Body of pancreas (tissue), 4 donors: ENCODE results near the gene TP53BP1. TPM values are rescaled to one million over a fixed set of nuclear protein-coding genes. Genes with fewer than 3 reads are reported as not detected.
A peak's percentile ranks its signal among the peaks of the same experiment; 100 is the strongest.

ENCODE experiments used
- ATAC-seq: fragments of 150-250 bp; one replicate; pipeline ENCODE4 v1.9.1; 2016
- DNase-seq, 4 donors: peaks; one replicate each; pipeline ENCODE4 v3.0.0-alpha.2; 2019
- H3K27ac ChIP-seq, 4 donors: fragments of 200-600 bp; sonication (generic); 1 replicate in 3 of 4; 2 replicates in 1 of 4; pipeline versions ENCODE4 v1.5.1 to v1.6.1; 2016 to 2019; ENCODE audit warnings: mild to moderate bottlenecking in 1 of 4, mixed read lengths in 1 of 4, moderate library complexity in 1 of 4
- H3K27me3 ChIP-seq, 2 donors: fragments of 200-600 bp; sonication (generic); one replicate each; pipeline ENCODE4 v1.6.0; 2016; ENCODE audit warnings: mild to moderate bottlenecking in 1 of 2
- H3K36me3 ChIP-seq, 2 donors: fragments of 200-600 bp; sonication (generic); replicated peaks in 1 of 2; 2 replicates each; pipeline ENCODE4 v1.5.1; 2016; ENCODE audit warnings: low read depth in 2 of 2; ENCODE audit not compliant: insufficient read depth in 1 of 2
- H3K4me1 ChIP-seq: fragments of 200-600 bp; sonication (generic); one replicate; pipeline ENCODE4 v1.6.0; 2016
- H3K4me3 ChIP-seq, 2 donors: fragments of 200-600 bp; sonication (generic); 1 replicate in 1 of 2; 2 replicates in 1 of 2; pipeline ENCODE4 v1.5.1; 2016 to 2019
- H3K9me3 ChIP-seq, 3 donors: fragments of 200-600 bp; sonication (generic); 1 replicate in 2 of 3; 2 replicates in 1 of 3; pipeline ENCODE4 v1.5.1; 2016
- POLR2A ChIP-seq, 3 donors: fragments of 450-650 bp; IDR thresholded peaks; one replicate each; pipeline ENCODE4 v1.6.1; 2016; ENCODE audit warnings: antibody characterized with exemption in 3 of 3, mild to moderate bottlenecking in 2 of 3
- WGBS, 2 donors: methylation state at CpG; one replicate each; pipeline ENCODE4 v1.1.5; 2017; 5-methylcytosine and 5-hydroxymethylcytosine counted together
- intact Hi-C: fragments of 100-400 bp; cut with DNase I; formaldehyde crosslinking; loops from one replicate; pipeline ENCODE4 v1.15.1; 2023
- total RNA-seq, 2 donors: library from RNA; depleted of rRNA; stranded (reverse); fragments of >200 nt; gene quantifications; one replicate each; pipeline ENCODE4 v1.1.0, GENCODE V29; 2016
- TF ChIP-seq, protein P1 (sequence below), 7 experiments: fragments of 450-650 bp in 4 of 7; fragments of 200-600 bp in 3 of 7; sonication (generic) in 3 of 7; IDR thresholded peaks; one replicate each; pipeline ENCODE4 v1.5.1; 2016 to 2019; ENCODE audit warnings: antibody characterized with exemption in 7 of 7

The TP53BP1 gene
- total RNA-seq, 2 donors from 2014 or later = 12.5 to 17.5 TPM

DNA sequence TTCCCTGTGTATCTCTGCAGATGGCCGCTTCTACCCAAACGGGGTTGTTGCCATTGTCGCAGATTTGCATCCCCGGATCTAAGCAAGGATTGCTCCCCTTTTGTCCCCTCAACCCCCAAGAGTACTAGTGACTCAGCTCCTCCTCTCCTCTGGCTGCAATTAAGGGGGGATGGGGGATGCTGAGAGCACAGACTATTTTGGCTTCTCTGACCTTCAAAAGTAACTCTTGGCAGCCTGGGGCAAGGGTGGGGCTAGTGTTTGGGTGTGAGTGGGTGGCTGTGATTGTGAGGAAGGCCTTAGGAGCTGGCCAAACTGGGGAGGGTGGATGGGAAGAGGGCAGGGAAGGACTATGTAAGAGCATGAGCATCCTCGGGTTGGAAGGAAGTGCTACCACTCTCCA is 23.2 kb upstream of the TP53BP1 start:
- H3K4me3 ChIP-seq = no peak overlapping the region
- TF ChIP-seq, protein P1, sequence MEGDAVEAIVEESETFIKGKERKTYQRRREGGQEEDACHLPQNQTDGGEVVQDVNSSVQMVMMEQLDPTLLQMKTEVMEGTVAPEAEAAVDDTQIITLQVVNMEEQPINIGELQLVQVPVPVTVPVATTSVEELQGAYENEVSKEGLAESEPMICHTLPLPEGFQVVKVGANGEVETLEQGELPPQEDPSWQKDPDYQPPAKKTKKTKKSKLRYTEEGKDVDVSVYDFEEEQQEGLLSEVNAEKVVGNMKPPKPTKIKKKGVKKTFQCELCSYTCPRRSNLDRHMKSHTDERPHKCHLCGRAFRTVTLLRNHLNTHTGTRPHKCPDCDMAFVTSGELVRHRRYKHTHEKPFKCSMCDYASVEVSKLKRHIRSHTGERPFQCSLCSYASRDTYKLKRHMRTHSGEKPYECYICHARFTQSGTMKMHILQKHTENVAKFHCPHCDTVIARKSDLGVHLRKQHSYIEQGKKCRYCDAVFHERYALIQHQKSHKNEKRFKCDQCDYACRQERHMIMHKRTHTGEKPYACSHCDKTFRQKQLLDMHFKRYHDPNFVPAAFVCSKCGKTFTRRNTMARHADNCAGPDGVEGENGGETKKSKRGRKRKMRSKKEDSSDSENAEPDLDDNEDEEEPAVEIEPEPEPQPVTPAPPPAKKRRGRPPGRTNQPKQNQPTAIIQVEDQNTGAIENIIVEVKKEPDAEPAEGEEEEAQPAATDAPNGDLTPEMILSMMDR (IDR thresholded peaks at IDR 0.05) = no peak
- TF ChIP-seq POLR2A (IDR thresholded peaks at IDR 0.05) = no peak
- no peak overlapping the region for H3K27ac ChIP-seq
- peaks cover 2% of the 10 kb centered on the region for H3K4me1 ChIP-seq
- peak in 1 of 4 donors; percentile 13 for DNase-seq
- intact Hi-C loops = no loop called here
- WGBS, 2 donors = 32 to 37% methylated on average over 5 of the region's 5 CpGs
- no peaks in the 10 kb centered on the region for H3K9me3 ChIP-seq
- ATAC-seq = no peak
- H3K27me3 ChIP-seq = no peaks in the 10 kb centered on the region
- H3K36me3 ChIP-seq = no peaks in the 10 kb centered on the region

GRCh38 chr15:43515741-43516140 is 22.8 kb upstream of the TP53BP1 start:
- H3K27me3 ChIP-seq = no peaks in the 10 kb centered on the region
- intact Hi-C loops = no loop called here
- ATAC-seq = no peak
- 53 to 55% methylated on average over 2 of the region's 2 CpGs for WGBS, 2 donors
- no peaks in the 10 kb centered on the region for H3K36me3 ChIP-seq
- no peak overlapping the region for H3K4me3 ChIP-seq
- no peak for DNase-seq
- no peaks in the 10 kb centered on the region for H3K9me3 ChIP-seq
- peaks cover 5% of the 10 kb centered on the region for H3K4me1 ChIP-seq
- no peak overlapping the region for H3K27ac ChIP-seq
- TF ChIP-seq POLR2A (IDR thresholded peaks at IDR 0.05) = no peak
- TF ChIP-seq, protein P1 (IDR thresholded peaks at IDR 0.05) = no peak

- Histone ChIP-seq H3K4me1 (peaks cover 14% of the 10 kb centered on the region), H3K27ac (no peak overlapping the region), H3K9me3 (no peaks in the 10 kb centered on the region), H3K4me3 (no peak overlapping the region), H3K36me3 (no peaks in the 10 kb centered on the region), H3K27me3 (no peaks in the 10 kb centered on the region)
- no peak for ATAC-seq
- TF ChIP-seq, protein P1 (IDR thresholded peaks at IDR 0.05) = peak; percentile 16 to 48 (median 41)
- TF ChIP-seq POLR2A (IDR thresholded peaks at IDR 0.05) = no peak
- intact Hi-C loops = no loop called here
- DNase-seq = peak in 1 of 4 donors; percentile 11
- WGBS, 2 donors = 43 to 49% methylated on average over 3 to 4 of the region's 4 CpGs
These were observed 21.5 kb upstream of the TP53BP1 start for GRCh38 chr15:43514241-43515057.

DNA sequence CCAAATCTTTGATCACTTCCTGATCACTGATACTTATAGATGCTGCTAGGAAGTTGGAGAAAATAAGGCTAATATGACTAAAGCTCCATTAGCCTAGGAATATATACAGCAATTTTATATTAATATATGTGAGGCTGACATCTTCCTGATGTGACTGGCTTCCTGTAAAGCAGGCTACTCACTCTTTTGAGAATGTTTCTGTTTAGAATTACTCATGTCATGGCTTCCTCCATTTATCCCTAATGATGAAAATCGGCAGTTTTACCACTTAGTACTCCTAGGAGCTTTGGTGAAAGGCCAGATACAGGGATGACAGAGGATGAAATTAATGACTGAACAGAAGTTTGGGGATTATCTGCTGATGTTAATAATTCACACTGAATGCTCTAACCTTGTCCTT is 20.6 kb upstream of the TP53BP1 start:
- H3K4me1 ChIP-seq = peaks cover 14% of the 10 kb centered on the region
- no peak overlapping the region for H3K27ac ChIP-seq
- no peak overlapping the region for H3K4me3 ChIP-seq
- WGBS, 2 donors = 53% methylated on average over 1 of the region's 1 CpG
- H3K36me3 ChIP-seq = no peaks in the 10 kb centered on the region
- ATAC-seq (no peak), DNase-seq (no peak)
- no peaks in the 10 kb centered on the region for H3K9me3 ChIP-seq
- no peaks in the 10 kb centered on the region for H3K27me3 ChIP-seq
- intact Hi-C loops = no loop called here
- TF ChIP-seq, protein P1 (IDR thresholded peaks at IDR 0.05) = no peak
- TF ChIP-seq POLR2A (IDR thresholded peaks at IDR 0.05) = no peak
